Neuron (in vitro differentiated cells): Measurements from ENCODE around the gene FBLN1.
"Not testable (repeated sequence)": the region's sequence is repeated elsewhere in the genome, so short reads cannot be mapped to it uniquely, and the experiment has no call there.

Experiments used
- H2AFZ ChIP-seq: one replicate; pipeline ENCODE4 v1.6.1; 2013; ENCODE audit warnings: low read depth, mild to moderate bottlenecking, inconsistent platforms, low read length, moderate library complexity
- H3K27me3 ChIP-seq: one replicate; pipeline ENCODE4 v1.6.1; 2013; ENCODE audit warnings: low read length; ENCODE audit not compliant: insufficient read depth
- H3K36me3 ChIP-seq: one replicate; pipeline ENCODE4 v1.6.1; 2013; ENCODE audit warnings: low read length; ENCODE audit not compliant: insufficient read depth
- H3K4me1 ChIP-seq: one replicate; pipeline ENCODE4 v1.6.1; 2013; ENCODE audit warnings: low read length; ENCODE audit not compliant: insufficient read depth
- H3K4me3 ChIP-seq: 2 replicates; pipeline ENCODE4 v1.5.1; 2013; ENCODE audit warnings: mild to moderate bottlenecking, low read length, moderate library complexity
- H3K9me3 ChIP-seq: one replicate; pipeline ENCODE4 v1.6.1; 2013; ENCODE audit warnings: low read length

The FBLN1 gene

GRCh38 chr22:45623464-45624145, 120.9 kb downstream of the FBLN1 start:
- not testable (repeated sequence) for H2AFZ ChIP-seq, H3K9me3 ChIP-seq, H3K4me1 ChIP-seq, H3K36me3 ChIP-seq, H3K27me3 ChIP-seq, H3K4me3 ChIP-seq

- peaks cover 7% of the 10 kb centered on the region for H3K4me1 ChIP-seq
- no peaks in the 10 kb centered on the region for H3K36me3 ChIP-seq
- H3K4me3 ChIP-seq, result no peak overlapping the region
- H3K9me3 ChIP-seq, result no peaks in the 10 kb centered on the region
- no peak overlapping the region for H2AFZ ChIP-seq
- peaks cover 1% of the 10 kb centered on the region for H3K27me3 ChIP-seq
These were observed 123.5 kb downstream of the FBLN1 start for GRCh38 chr22:45626198-45626651.

- Histone ChIP-seq H2AFZ (no peak overlapping the region), H3K36me3 (no peaks in the 10 kb centered on the region), H3K4me1 (peaks cover 14% of the 10 kb centered on the region), H3K9me3 (no peaks in the 10 kb centered on the region), H3K27me3 (peaks cover 11% of the 10 kb centered on the region), H3K4me3 (no peak overlapping the region)
These were observed 125.0 kb downstream of the FBLN1 start for GRCh38 chr22:45627489-45628233.

GRCh38 chr22:45628515-45628914, 125.8 kb downstream of the FBLN1 start:
- Histone ChIP-seq H3K9me3 (no peaks in the 10 kb centered on the region), H3K4me1 (peaks cover 22% of the 10 kb centered on the region), H2AFZ (no peak overlapping the region), H3K27me3 (peaks cover 11% of the 10 kb centered on the region), H3K36me3 (no peaks in the 10 kb centered on the region), H3K4me3 (no peak overlapping the region)

GRCh38 chr22:45629469-45630089, 126.9 kb downstream of the FBLN1 start:
- H3K4me1 ChIP-seq, result peaks cover 22% of the 10 kb centered on the region
- H3K9me3 ChIP-seq, result no peaks in the 10 kb centered on the region
- H3K36me3 ChIP-seq, result no peaks in the 10 kb centered on the region
- peaks cover 11% of the 10 kb centered on the region for H3K27me3 ChIP-seq
- H2AFZ ChIP-seq, result no peak overlapping the region
- no peak overlapping the region for H3K4me3 ChIP-seq

- no peak overlapping the region for H3K4me3 ChIP-seq
- H2AFZ ChIP-seq, result no peak overlapping the region
- H3K4me1 ChIP-seq, result peaks cover 22% of the 10 kb centered on the region
- no peaks in the 10 kb centered on the region for H3K36me3 ChIP-seq
- peaks cover 13% of the 10 kb centered on the region for H3K27me3 ChIP-seq
- no peaks in the 10 kb centered on the region for H3K9me3 ChIP-seq
These were observed 127.8 kb downstream of the FBLN1 start for GRCh38 chr22:45630436-45630835.

- H3K4me1 ChIP-seq, result peaks cover 22% of the 10 kb centered on the region
- peaks cover 13% of the 10 kb centered on the region for H3K27me3 ChIP-seq
- no peaks in the 10 kb centered on the region for H3K36me3 ChIP-seq
- H3K9me3 ChIP-seq, result no peaks in the 10 kb centered on the region
- no peak overlapping the region for H3K4me3 ChIP-seq
- no peak overlapping the region for H2AFZ ChIP-seq
These were observed 128.6 kb downstream of the FBLN1 start for GRCh38 chr22:45631140-45631840.

- H2AFZ ChIP-seq, result no peak overlapping the region
- H3K4me1 ChIP-seq, result peaks cover 22% of the 10 kb centered on the region
- H3K27me3 ChIP-seq, result peaks cover 13% of the 10 kb centered on the region
- no peaks in the 10 kb centered on the region for H3K9me3 ChIP-seq
- no peak overlapping the region for H3K4me3 ChIP-seq
- H3K36me3 ChIP-seq, result no peaks in the 10 kb centered on the region
These were observed 129.2 kb downstream of the FBLN1 start for GRCh38 chr22:45631841-45632238.

GRCh38 chr22:45632791-45633515, 130.3 kb downstream of the FBLN1 start:
- H3K36me3 ChIP-seq, result no peaks in the 10 kb centered on the region
- no peak overlapping the region for H3K4me3 ChIP-seq
- no peaks in the 10 kb centered on the region for H3K9me3 ChIP-seq
- peaks cover 22% of the 10 kb centered on the region for H3K4me1 ChIP-seq
- H2AFZ ChIP-seq, result no peak overlapping the region
- H3K27me3 ChIP-seq, result peaks cover 13% of the 10 kb centered on the region

GRCh38 chr22:45636683-45637082, 134.0 kb downstream of the FBLN1 start:
- Histone ChIP-seq H3K4me3 (no peak overlapping the region), H3K4me1 (peaks cover 13% of the 10 kb centered on the region), H2AFZ (no peak overlapping the region), H3K9me3 (no peaks in the 10 kb centered on the region), H3K36me3 (no peaks in the 10 kb centered on the region), H3K27me3 (peaks cover 8% of the 10 kb centered on the region)

- Histone ChIP-seq H3K4me1 (peaks cover 5% of the 10 kb centered on the region), H3K4me3 (no peak overlapping the region), H2AFZ (no peak overlapping the region), H3K9me3 (no peaks in the 10 kb centered on the region), H3K36me3 (no peaks in the 10 kb centered on the region), H3K27me3 (peaks cover 2% of the 10 kb centered on the region)
These were observed 135.5 kb downstream of the FBLN1 start for GRCh38 chr22:45638197-45638596.

- no peak overlapping the region for H3K4me3 ChIP-seq
- peaks cover 5% of the 10 kb centered on the region for H3K4me1 ChIP-seq
- H3K9me3 ChIP-seq, result no peaks in the 10 kb centered on the region
- H3K36me3 ChIP-seq, result no peaks in the 10 kb centered on the region
- peaks cover 2% of the 10 kb centered on the region for H3K27me3 ChIP-seq
- H2AFZ ChIP-seq, result no peak overlapping the region
These were observed 136.4 kb downstream of the FBLN1 start for GRCh38 chr22:45638834-45639746.
